ENCODE measurements around the gene MAD1L1. TPM values are rescaled to one million over a fixed set of nuclear protein-coding genes. Genes with fewer than 3 reads are reported as not detected.
"Not testable (repeated sequence)": the region's sequence is repeated elsewhere in the genome, so short reads cannot be mapped to it uniquely, and the experiment has no call there.

Gene MAD1L1
- total and polyA plus RNA-seq, 3 experiments from 2014 or later = 43.6 to 185 (median 47.3) TPM

- Histone ChIP-seq H3K27ac (ENCODE audit: low read depth, low read length) (peak overlapping the region; percentile 27), H3K27me3 (ENCODE audit: insufficient read depth, low read length, poor library complexity, severe bottlenecking) (no peaks in the 10 kb centered on the region), H3K4me1 (ENCODE audit: insufficient read depth, low read length) (peaks cover 34% of the 10 kb centered on the region), H3K9me3 (ENCODE audit: low read length) (no peaks in the 10 kb centered on the region), H3K4me3 (ENCODE audit: low read length) (peak overlapping the region; percentile 63), H3K36me3 (ENCODE audit: insufficient read depth, low read length) (no peaks in the 10 kb centered on the region)
- Mint-ChIP-seq H3K27me3 (no peaks in the 10 kb centered on the region), H3K4me3 (peak overlapping the region; percentile 87 to 96 (median 90)), H3K27ac (peak overlapping the region; percentile 88 to 98 (median 94)), H3K9me3 (no peaks in the 10 kb centered on the region), H3K36me3 (peaks cover 0 to 10% (median 5%) of the 10 kb centered on the region in 3 donors), H3K4me1 (peaks cover 46 to 58% (median 52%) of the 10 kb centered on the region in 3 donors)
- DNase-seq = peak; percentile 20 to 80 (median 66)
- CTCF ChIA-PET = interaction anchor here (1.5 kb wide), 1 partner anchor 10 kb away, joined by 5 read pairs; no protein-coding TSS in a partner anchor
- POLR2A ChIA-PET = interaction anchor here (0.6 to 1.1 kb wide), 2 partner anchors 51 to 216 kb away, joined by 3 read pairs; no protein-coding TSS in a partner anchor
Observed at GRCh38 chr7:2037301-2037807, 195.4 kb downstream of the MAD1L1 start.

- Histone ChIP-seq H3K27ac (ENCODE audit: low read depth, low read length) (no peak overlapping the region), H3K36me3 (ENCODE audit: insufficient read depth, low read length) (no peaks in the 10 kb centered on the region), H3K9me3 (ENCODE audit: low read length) (no peaks in the 10 kb centered on the region), H3K27me3 (ENCODE audit: insufficient read depth, low read length, poor library complexity, severe bottlenecking) (no peaks in the 10 kb centered on the region), H3K4me3 (ENCODE audit: low read length) (no peak overlapping the region), H3K4me1 (ENCODE audit: insufficient read depth, low read length) (peaks cover 39% of the 10 kb centered on the region)
- H3K9me3 Mint-ChIP-seq = no peaks in the 10 kb centered on the region
- DNase-seq = peak in 1 of 5 donors; percentile 47
- ChIA-PET POLR2A (interaction anchor here (1.1 kb wide), 1 partner anchor 50 kb away, joined by 3 read pairs; no protein-coding TSS in a partner anchor), CTCF (no interaction called here)
- peaks cover 46 to 60% (median 56%) of the 10 kb centered on the region in 3 donors for H3K4me1 Mint-ChIP-seq
- H3K4me3 Mint-ChIP-seq = peak overlapping the region; percentile 35 to 96 (median 90)
- H3K27me3 Mint-ChIP-seq = no peaks in the 10 kb centered on the region
- H3K27ac Mint-ChIP-seq = peak overlapping the region in 7 of 8 donors; percentile 53 to 98 (median 94)
- H3K36me3 Mint-ChIP-seq = peaks cover 0 to 6% (median under 1%) of the 10 kb centered on the region in 3 donors
Observed at GRCh38 chr7:2036786-2037185, 196.0 kb downstream of the MAD1L1 start.

GRCh38 chr7:2036201-2036600 is 196.5 kb downstream of the MAD1L1 start:
- H3K36me3 ChIP-seq (ENCODE audit: insufficient read depth, low read length); H3K27me3 Mint-ChIP-seq; H3K9me3 ChIP-seq (ENCODE audit: low read length); H3K9me3 Mint-ChIP-seq; H3K4me3 ChIP-seq (ENCODE audit: low read length); H3K36me3 Mint-ChIP-seq; DNase-seq; POLR2A ChIA-PET; H3K27me3 ChIP-seq (ENCODE audit: insufficient read depth, low read length, poor library complexity, severe bottlenecking); CTCF ChIA-PET; H3K27ac ChIP-seq (ENCODE audit: low read depth, low read length): not testable (repeated sequence)
- peaks cover 42% of the 10 kb centered on the region for H3K4me1 ChIP-seq (ENCODE audit: insufficient read depth, low read length)
- Mint-ChIP-seq H3K4me1 (peaks cover 48 to 62% (median 58%) of the 10 kb centered on the region in 3 donors), H3K4me3 (peak overlapping the region in 3 of 7 donors; percentile 35 to 96 (median 87)), H3K27ac (peak overlapping the region in 3 of 8 donors; percentile 66 to 94 (median 94))

- POLR2A ChIA-PET = no interaction called here
Observed at GRCh38 chr7:2034291-2035201, 198.2 kb downstream of the MAD1L1 start.

GRCh38 chr7:2033586-2034135 is 199.1 kb downstream of the MAD1L1 start:
- no peak for DNase-seq
- Histone ChIP-seq H3K27me3 (ENCODE audit: insufficient read depth, low read length, poor library complexity, severe bottlenecking) (no peaks in the 10 kb centered on the region), H3K27ac (ENCODE audit: low read depth, low read length) (no peak overlapping the region), H3K36me3 (ENCODE audit: insufficient read depth, low read length) (no peaks in the 10 kb centered on the region), H3K9me3 (ENCODE audit: low read length) (no peaks in the 10 kb centered on the region), H3K4me1 (ENCODE audit: insufficient read depth, low read length) (peaks cover 26% of the 10 kb centered on the region), H3K4me3 (ENCODE audit: low read length) (no peak overlapping the region)
- Mint-ChIP-seq H3K4me3 (no peak overlapping the region), H3K27ac (peak overlapping the region in 2 of 8 donors; percentile 68 to 89), H3K36me3 (peaks cover 6 to 10% (median 8%) of the 10 kb centered on the region in 3 donors), H3K4me1 (peaks cover 41 to 56% (median 51%) of the 10 kb centered on the region in 3 donors), H3K27me3 (peaks cover 0 to 4% of the 10 kb centered on the region in 2 donors), H3K9me3 (peaks cover 2 to 7% (median 4%) of the 10 kb centered on the region in 5 donors)
- ChIA-PET POLR2A (no interaction called here), CTCF (no interaction called here)

More at GRCh38 chr7:2034291-2035201, 198.2 kb downstream of the MAD1L1 start:
- peak in 1 of 5 donors; percentile 32 for DNase-seq
- Histone ChIP-seq H3K4me1 (ENCODE audit: insufficient read depth, low read length) (peaks cover 35% of the 10 kb centered on the region), H3K36me3 (ENCODE audit: insufficient read depth, low read length) (no peaks in the 10 kb centered on the region), H3K27me3 (ENCODE audit: insufficient read depth, low read length, poor library complexity, severe bottlenecking) (no peaks in the 10 kb centered on the region), H3K9me3 (ENCODE audit: low read length) (no peaks in the 10 kb centered on the region), H3K27ac (ENCODE audit: low read depth, low read length) (no peak overlapping the region), H3K4me3 (ENCODE audit: low read length) (no peak overlapping the region)
- Mint-ChIP-seq H3K27me3 (peaks cover 0 to 4% of the 10 kb centered on the region in 2 donors), H3K9me3 (no peaks in the 10 kb centered on the region), H3K4me3 (no peak overlapping the region), H3K27ac (peak overlapping the region in 2 of 8 donors; percentile 13 to 80), H3K4me1 (peaks cover 45 to 59% (median 58%) of the 10 kb centered on the region in 3 donors), H3K36me3 (peaks cover 2 to 6% (median 2%) of the 10 kb centered on the region in 3 donors)
- CTCF ChIA-PET = no interaction called here

- H3K4me1 Mint-ChIP-seq = peaks cover 35 to 49% (median 44%) of the 10 kb centered on the region in 3 donors
- H3K4me3 ChIP-seq (ENCODE audit: low read length) = no peak overlapping the region
- POLR2A ChIA-PET = no interaction called here
- no peaks in the 10 kb centered on the region for H3K27me3 ChIP-seq (ENCODE audit: insufficient read depth, low read length, poor library complexity, severe bottlenecking)
- peaks cover 0 to 4% of the 10 kb centered on the region in 2 donors for H3K27me3 Mint-ChIP-seq
- peaks cover 9 to 14% (median 10%) of the 10 kb centered on the region in 3 donors for H3K36me3 Mint-ChIP-seq
- peaks cover 20% of the 10 kb centered on the region for H3K4me1 ChIP-seq (ENCODE audit: insufficient read depth, low read length)
- DNase-seq = peak in 1 of 5 donors; percentile 34
- peaks cover 6 to 14% (median 8%) of the 10 kb centered on the region in 5 donors for H3K9me3 Mint-ChIP-seq
- H3K36me3 ChIP-seq (ENCODE audit: insufficient read depth, low read length) = no peaks in the 10 kb centered on the region
- CTCF ChIA-PET = no interaction called here
- no peak overlapping the region for H3K27ac ChIP-seq (ENCODE audit: low read depth, low read length)
- H3K9me3 ChIP-seq (ENCODE audit: low read length) = no peaks in the 10 kb centered on the region
- H3K27ac Mint-ChIP-seq = peak overlapping the region in 2 of 8 donors; percentile 44 to 89
- no peak overlapping the region for H3K4me3 Mint-ChIP-seq
Observed at GRCh38 chr7:2032876-2033407, 199.8 kb downstream of the MAD1L1 start.

GRCh38 chr7:2032030-2032875 is 200.5 kb downstream of the MAD1L1 start:
- Mint-ChIP-seq H3K4me1 (peaks cover 28 to 42% (median 37%) of the 10 kb centered on the region in 3 donors), H3K9me3 (peaks cover 10 to 16% (median 10%) of the 10 kb centered on the region in 5 donors), H3K27me3 (peaks cover 0 to 4% of the 10 kb centered on the region in 2 donors), H3K36me3 (peaks cover 5 to 21% (median 9%) of the 10 kb centered on the region in 3 donors), H3K4me3 (peak overlapping the region in 1 of 7 donors; percentile 32), H3K27ac (peak overlapping the region in 2 of 8 donors; percentile 47 to 60)
- Histone ChIP-seq H3K36me3 (ENCODE audit: insufficient read depth, low read length) (no peaks in the 10 kb centered on the region), H3K4me1 (ENCODE audit: insufficient read depth, low read length) (peaks cover 20% of the 10 kb centered on the region), H3K9me3 (ENCODE audit: low read length) (no peaks in the 10 kb centered on the region), H3K27me3 (ENCODE audit: insufficient read depth, low read length, poor library complexity, severe bottlenecking) (no peaks in the 10 kb centered on the region), H3K4me3 (ENCODE audit: low read length) (no peak overlapping the region), H3K27ac (ENCODE audit: low read depth, low read length) (no peak overlapping the region)
- peak in 1 of 5 donors; percentile 40 for DNase-seq
- POLR2A ChIA-PET = no interaction called here
- CTCF ChIA-PET = no interaction called here
